Measurements from ENCODE around the gene POLR3A. TPM values are rescaled to one million over a fixed set of nuclear protein-coding genes. Genes with fewer than 3 reads are reported as not detected.
A peak's percentile ranks its signal among the peaks of the same experiment; 100 is the strongest.

Gene POLR3A
- total RNA-seq, 1 donor, result 17.5 TPM

- no peak overlapping the region for H3K4me3 ChIP-seq (ENCODE audit: low read depth, low read length)
- TF ChIP-seq CTCF (IDR thresholded peaks at IDR 0.05; ENCODE audit: insufficient read depth, low read length), result no peak
- DNase-seq (ENCODE audit: low read depth), result no peak
Observed at GRCh38 chr10:77960829-77961329, 68.4 kb downstream of the POLR3A start.

DNA sequence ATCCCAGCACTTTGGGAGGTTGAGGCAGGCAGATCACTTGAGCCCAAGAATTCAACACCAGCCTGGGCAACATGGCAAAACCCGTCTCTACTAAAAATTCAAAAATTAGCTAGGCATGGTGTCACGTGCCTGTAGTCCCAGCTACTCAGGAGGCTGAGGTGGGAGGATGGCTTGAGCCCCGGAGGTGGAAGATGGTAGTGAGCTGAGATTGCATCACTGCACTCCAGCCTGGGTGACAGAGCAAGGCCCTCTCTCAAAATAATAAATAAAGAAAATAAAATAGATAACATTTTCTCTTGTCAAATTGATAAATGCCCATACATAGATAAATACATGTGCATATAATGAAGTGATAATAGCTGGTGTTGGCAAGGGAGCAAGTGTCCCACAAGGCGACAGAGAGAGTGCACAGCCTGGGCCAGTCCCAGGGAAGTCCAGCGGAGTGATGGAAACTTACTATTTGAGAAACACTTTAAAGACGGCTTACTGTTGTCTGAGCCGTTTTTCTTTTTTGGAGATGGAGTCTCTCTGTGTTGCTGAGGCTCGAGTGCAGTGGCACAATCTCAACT is 69.3 kb downstream of the POLR3A start:
- DNase-seq (ENCODE audit: low read depth), result no peak
- no peak for TF ChIP-seq CTCF (IDR thresholded peaks at IDR 0.05; ENCODE audit: insufficient read depth, low read length)
- no peak overlapping the region for H3K4me3 ChIP-seq (ENCODE audit: low read depth, low read length)

- DNase-seq (ENCODE audit: low read depth), result no peak
- no peak for TF ChIP-seq CTCF (IDR thresholded peaks at IDR 0.05; ENCODE audit: insufficient read depth, low read length)
- no peak overlapping the region for H3K4me3 ChIP-seq (ENCODE audit: low read depth, low read length)
Observed at GRCh38 chr10:77959384-77959783, 69.9 kb downstream of the POLR3A start.

GRCh38 chr10:77955136-77955535 is 74.2 kb downstream of the POLR3A start:
- DNase-seq (ENCODE audit: low read depth), result no peak
- H3K4me3 ChIP-seq (ENCODE audit: low read depth, low read length), result no peak overlapping the region
- no peak for TF ChIP-seq CTCF (IDR thresholded peaks at IDR 0.05; ENCODE audit: insufficient read depth, low read length)

DNA sequence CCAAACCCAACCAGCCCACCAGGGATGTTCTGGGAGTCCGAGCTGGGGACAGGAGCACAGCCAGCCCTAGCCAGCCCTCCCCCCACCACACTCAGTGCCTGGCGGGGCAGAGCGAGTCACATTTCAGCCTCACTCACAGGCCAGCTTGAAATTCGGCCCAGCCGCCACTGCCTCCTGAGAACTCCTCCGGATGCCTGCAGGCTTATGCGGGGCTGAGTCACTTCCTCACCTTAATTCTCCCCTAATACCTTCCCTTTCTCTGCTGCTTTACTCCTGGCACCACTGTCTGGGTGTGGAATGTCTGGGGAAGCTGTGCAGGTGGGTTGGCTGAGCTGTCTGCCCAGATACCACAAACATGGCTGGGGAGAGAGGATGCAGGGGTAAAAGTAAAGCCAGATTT is 80.1 kb downstream of the POLR3A start:
- H3K4me3 ChIP-seq (ENCODE audit: low read depth, low read length), result no peak overlapping the region
- DNase-seq (ENCODE audit: low read depth), result peak; percentile 47
- no peak for TF ChIP-seq CTCF (IDR thresholded peaks at IDR 0.05; ENCODE audit: insufficient read depth, low read length)

- DNase-seq (ENCODE audit: low read depth), result peak; percentile 37
- TF ChIP-seq CTCF (IDR thresholded peaks at IDR 0.05; ENCODE audit: insufficient read depth, low read length), result no peak
- H3K4me3 ChIP-seq (ENCODE audit: low read depth, low read length), result no peak overlapping the region
Observed at GRCh38 chr10:77946084-77946483, 83.2 kb downstream of the POLR3A start.

GRCh38 chr10:77944519-77944918 is 84.8 kb downstream of the POLR3A start:
- no peak for TF ChIP-seq CTCF (IDR thresholded peaks at IDR 0.05; ENCODE audit: insufficient read depth, low read length)
- DNase-seq (ENCODE audit: low read depth), result peak; percentile 47
- no peak overlapping the region for H3K4me3 ChIP-seq (ENCODE audit: low read depth, low read length)

All from fibroblast of the aortic adventitia (primary cell).